ENCODE measurements around the gene CNNM2. TPM values are rescaled to one million over a fixed set of nuclear protein-coding genes. Genes with fewer than 3 reads are reported as not detected.
"Not testable (repeated sequence)": the region's sequence is repeated elsewhere in the genome, so short reads cannot be mapped to it uniquely, and the experiment has no call there.

CNNM2 gene
- total RNA-seq, 1 experiment from 2014 or later = 16.1 TPM

GRCh38 chr10:102967123-102967522 is 49.0 kb downstream of the CNNM2 start:
- CTCF ChIA-PET = no interaction called here
- H3K27ac Mint-ChIP-seq (ENCODE audit: unreplicated experiment) = no peak overlapping the region

GRCh38 chr10:102970562-102971340 is 52.7 kb downstream of the CNNM2 start:
- ChIA-PET POLR2A (no interaction called here), CTCF (no interaction called here)
- TF ChIP-seq CTCF (IDR thresholded peaks at IDR 0.05; ENCODE audit: insufficient read depth in 1 of 2, low read depth in 1 of 2, low read length in 1 of 2, severe bottlenecking in 1 of 2, unreplicated experiment in 1 of 2) = no peak
- Mint-ChIP-seq H3K9me3 (ENCODE audit: unreplicated experiment) (no peaks in the 10 kb centered on the region), H3K4me3 (ENCODE audit: unreplicated experiment) (no peak overlapping the region), H3K36me3 (ENCODE audit: insufficient read depth, unreplicated experiment) (no peaks in the 10 kb centered on the region), H3K27ac (ENCODE audit: unreplicated experiment) (no peak overlapping the region), H3K4me1 (ENCODE audit: low read depth, unreplicated experiment) (peaks cover 11% of the 10 kb centered on the region), H3K27me3 (ENCODE audit: insufficient read depth, unreplicated experiment) (no peaks in the 10 kb centered on the region)
- no peak for DNase-seq
- Histone ChIP-seq H3K27me3 (replicated peaks; ENCODE audit: control insufficient read depth, insufficient read depth, low read length) (no peaks in the 10 kb centered on the region), H3K4me3 (ENCODE audit: low read depth, low read length) (no peak overlapping the region), H3K36me3 (ENCODE audit: control insufficient read depth, insufficient read depth, low read length) (no peaks in the 10 kb centered on the region), H3K4me1 (peaks cover 13% of the 10 kb centered on the region), H3K9me3 (no peaks in the 10 kb centered on the region)
- intact Hi-C loops (cut with micrococcal nuclease; ENCODE audit: unreplicated experiment) = no loop called here
- no TSS peak for BruUV-seq (replicated peaks)

More at GRCh38 chr10:102967123-102967522, 49.0 kb downstream of the CNNM2 start:
- intact Hi-C loops (cut with micrococcal nuclease; ENCODE audit: unreplicated experiment) = no loop called here
- peaks cover 20% of the 10 kb centered on the region for H3K4me1 Mint-ChIP-seq (ENCODE audit: low read depth, unreplicated experiment)
- DNase-seq = no peak
- no peaks in the 10 kb centered on the region for H3K9me3 Mint-ChIP-seq (ENCODE audit: unreplicated experiment)
- no peaks in the 10 kb centered on the region for H3K9me3 ChIP-seq
- no peaks in the 10 kb centered on the region for H3K36me3 Mint-ChIP-seq (ENCODE audit: insufficient read depth, unreplicated experiment)
- no peaks in the 10 kb centered on the region for H3K27me3 Mint-ChIP-seq (ENCODE audit: insufficient read depth, unreplicated experiment)
- no TSS peak for BruUV-seq (replicated peaks)
- H3K36me3 ChIP-seq (ENCODE audit: control insufficient read depth, insufficient read depth, low read length) = no peaks in the 10 kb centered on the region
- POLR2A ChIA-PET = no interaction called here
- no peak overlapping the region for H3K4me3 ChIP-seq (ENCODE audit: low read depth, low read length)
- peaks cover 30% of the 10 kb centered on the region for H3K4me1 ChIP-seq
- H3K27me3 ChIP-seq (replicated peaks; ENCODE audit: control insufficient read depth, insufficient read depth, low read length) = no peaks in the 10 kb centered on the region
- TF ChIP-seq CTCF (IDR thresholded peaks at IDR 0.05; ENCODE audit: insufficient read depth in 1 of 2, low read depth in 1 of 2, low read length in 1 of 2, severe bottlenecking in 1 of 2, unreplicated experiment in 1 of 2) = no peak
- H3K4me3 Mint-ChIP-seq (ENCODE audit: unreplicated experiment) = no peak overlapping the region

- Mint-ChIP-seq H3K9me3 (ENCODE audit: unreplicated experiment) (no peaks in the 10 kb centered on the region), H3K27me3 (ENCODE audit: insufficient read depth, unreplicated experiment) (no peaks in the 10 kb centered on the region), H3K27ac (ENCODE audit: unreplicated experiment) (no peak overlapping the region), H3K4me3 (ENCODE audit: unreplicated experiment) (no peak overlapping the region), H3K4me1 (ENCODE audit: low read depth, unreplicated experiment) (peaks cover 4% of the 10 kb centered on the region), H3K36me3 (ENCODE audit: insufficient read depth, unreplicated experiment) (no peaks in the 10 kb centered on the region)
- Histone ChIP-seq H3K4me3 (ENCODE audit: low read depth, low read length) (no peak overlapping the region), H3K36me3 (ENCODE audit: control insufficient read depth, insufficient read depth, low read length) (no peaks in the 10 kb centered on the region; the same call in 1 of the 2 replicates), H3K4me1 (peaks cover 7% of the 10 kb centered on the region; the same call in 1 of the 2 replicates), H3K9me3 (no peaks in the 10 kb centered on the region), H3K27me3 (replicated peaks; ENCODE audit: control insufficient read depth, insufficient read depth, low read length) (no peaks in the 10 kb centered on the region)
- DNase-seq = no peak
- no TSS peak for BruUV-seq (replicated peaks)
- no peak for TF ChIP-seq CTCF (IDR thresholded peaks at IDR 0.05; ENCODE audit: insufficient read depth in 1 of 2, low read depth in 1 of 2, low read length in 1 of 2, severe bottlenecking in 1 of 2, unreplicated experiment in 1 of 2)
- ChIA-PET CTCF (no interaction called here), POLR2A (no interaction called here)
- intact Hi-C loops (cut with micrococcal nuclease; ENCODE audit: unreplicated experiment) = no loop called here
These were observed 57.6 kb downstream of the CNNM2 start for GRCh38 chr10:102975483-102976379.

- H3K4me1 Mint-ChIP-seq (ENCODE audit: low read depth, unreplicated experiment); BruUV-seq (replicated peaks); H3K27ac Mint-ChIP-seq (ENCODE audit: unreplicated experiment); POLR2A ChIA-PET; intact Hi-C loops (cut with micrococcal nuclease; ENCODE audit: unreplicated experiment); H3K9me3 ChIP-seq; H3K9me3 Mint-ChIP-seq (ENCODE audit: unreplicated experiment); H3K4me3 Mint-ChIP-seq (ENCODE audit: unreplicated experiment); H3K4me3 ChIP-seq (ENCODE audit: low read depth, low read length); H3K36me3 ChIP-seq (ENCODE audit: control insufficient read depth, insufficient read depth, low read length); DNase-seq; H3K27me3 Mint-ChIP-seq (ENCODE audit: insufficient read depth, unreplicated experiment); H3K27me3 ChIP-seq (replicated peaks; ENCODE audit: control insufficient read depth, insufficient read depth, low read length); H3K4me1 ChIP-seq; CTCF ChIA-PET; H3K36me3 Mint-ChIP-seq (ENCODE audit: insufficient read depth, unreplicated experiment): not testable (repeated sequence)
These were observed 58.3 kb downstream of the CNNM2 start for GRCh38 chr10:102976380-102976726.
